GM12874 (cell line): Measurements from ENCODE around the gene MROH2A.

Source experiments
- CTCF ChIP-seq: IDR thresholded peaks from 2 replicates; pipeline ENCODE4 v1.5.1; 2011; ENCODE audit warnings: low read depth, mild to moderate bottlenecking, control low read depth, low read length, moderate library complexity; ENCODE audit not compliant: insufficient read depth

MROH2A gene

GRCh38 chr2:233810385-233810784 lies 32.3 kb downstream of the MROH2A start:
- no peak for TF ChIP-seq CTCF

GRCh38 chr2:233811087-233811486 lies 33.0 kb downstream of the MROH2A start:
- no peak for TF ChIP-seq CTCF

GRCh38 chr2:233811732-233812131 lies 33.6 kb downstream of the MROH2A start:
- no peak for TF ChIP-seq CTCF

- no peak for TF ChIP-seq CTCF
These were observed 35.3 kb downstream of the MROH2A start for GRCh38 chr2:233813236-233814055.

- no peak for TF ChIP-seq CTCF
These were observed 36.1 kb downstream of the MROH2A start for GRCh38 chr2:233814056-233814835.

- TF ChIP-seq CTCF, result no peak
These were observed 37.7 kb downstream of the MROH2A start for GRCh38 chr2:233815861-233816260.

- no peak for TF ChIP-seq CTCF
These were observed 38.2 kb downstream of the MROH2A start for GRCh38 chr2:233816334-233816733.
